Esophagus squamous epithelium (tissue), 5 donors: ENCODE results near the gene PHOSPHO1. TPM values are rescaled to one million over a fixed set of nuclear protein-coding genes. Genes with fewer than 3 reads are reported as not detected.
A peak's percentile ranks its signal among the peaks of the same experiment; 100 is the strongest.

ENCODE experiments used
- DNase-seq: peaks from one replicate; lab custom pipeline; 2025; lab: John Stamatoyannopoulos, UW
- H3K27ac ChIP-seq, 4 donors: fragments of 200-600 bp; sonication (generic); one replicate each; pipeline ENCODE4 v1.5.1; 2016 to 2019; ENCODE audit warnings: mild to moderate bottlenecking in 1 of 4
- H3K27me3 ChIP-seq, 4 donors: fragments of 200-600 bp; sonication (generic); 1 replicate in 3 of 4; 2 replicates in 1 of 4; pipeline versions ENCODE4 v1.5.1 to v1.6.0; 2017 to 2021; ENCODE audit warnings: antibody characterized with exemption in 1 of 4
- H3K36me3 ChIP-seq, 3 donors: fragments of 200-600 bp; sonication (generic); one replicate each; pipeline ENCODE4 v1.5.1; 2016 to 2019
- H3K4me1 ChIP-seq, 3 donors: fragments of 200-600 bp; sonication (generic); one replicate each; pipeline ENCODE4 v1.5.1; 2017 to 2019
- H3K4me3 ChIP-seq, 4 donors: fragments of 200-600 bp; sonication (generic); 1 replicate in 3 of 4; 2 replicates in 1 of 4; pipeline ENCODE4 v1.5.1; 2016 to 2019; ENCODE audit warnings: mild to moderate bottlenecking in 2 of 4, moderate library complexity in 1 of 4
- H3K9me3 ChIP-seq, 3 donors: fragments of 200-600 bp; sonication (generic); one replicate each; pipeline ENCODE4 v1.5.1; 2016 to 2019
- CTCF ChIP-seq, 6 experiments: fragments of 450-650 bp in 4 of 6; fragments of 200-600 bp in 2 of 6; sonication (generic) in 2 of 6; IDR thresholded peaks; one replicate each; pipeline ENCODE4 v1.5.1; 2016 to 2019; ENCODE audit warnings: antibody characterized with exemption in 6 of 6, mild to moderate bottlenecking in 4 of 6, moderate library complexity in 4 of 6
- POLR2A ChIP-seq, 4 donors: fragments of 450-650 bp; IDR thresholded peaks; one replicate each; pipeline ENCODE4 v1.6.1; 2017; ENCODE audit warnings: antibody characterized with exemption in 4 of 4, mild to moderate bottlenecking in 4 of 4, moderate library complexity in 3 of 4
- WGBS, 2 donors: methylation state at CpG; one replicate each; pipeline ENCODE4 v1.1.5; 2018; 5-methylcytosine and 5-hydroxymethylcytosine counted together
- intact Hi-C: fragments of 100-400 bp; cut with DNase I; formaldehyde crosslinking; loops from one replicate; pipeline ENCODE4 v1.15.0; 2022
- total RNA-seq, 4 donors: library from RNA; depleted of rRNA; stranded (reverse); fragments of >200 nt; gene quantifications; one replicate each; pipeline ENCODE4 v1.1.0, GENCODE V29; 2016
- donor health status: DM: yes; HTN: yes; CAD: no.

The PHOSPHO1 gene
- total RNA-seq, 4 donors from 2014 or later, result 0.38 to 2.4 TPM; not detected in 2

GRCh38 chr17:49224198-49224996 is 6.2 kb downstream of the PHOSPHO1 start:
- peaks cover 0 to 8% (median 0%) of the 10 kb centered on the region in 3 donors for H3K36me3 ChIP-seq
- peak overlapping the region in 3 of 4 donors; percentile 3 to 51 (median 30) for H3K4me3 ChIP-seq
- H3K27me3 ChIP-seq, result peaks cover 7 to 100% (median 11%) of the 10 kb centered on the region in 4 donors
- WGBS, 2 donors, result 0 to 8% methylated on average over 8 to 20 of the region's 95 CpGs
- H3K4me1 ChIP-seq, result peaks cover 4 to 37% (median 13%) of the 10 kb centered on the region in 3 donors
- intact Hi-C loops, result loop anchor here (5.0 kb wide), 1 partner anchor 42 kb away; no protein-coding TSS in a partner anchor
- H3K9me3 ChIP-seq, result no peaks in the 10 kb centered on the region
- no peak overlapping the region for H3K27ac ChIP-seq
- no peak for DNase-seq
- TF ChIP-seq POLR2A (IDR thresholded peaks at IDR 0.05), result no peak
- no peak for TF ChIP-seq CTCF (IDR thresholded peaks at IDR 0.05)

- intact Hi-C loops, result loop anchor here (5.0 kb wide), 1 partner anchor 41 kb away; no protein-coding TSS in a partner anchor
- TF ChIP-seq CTCF (IDR thresholded peaks at IDR 0.05), result peak; percentile 62 to 85 (median 75)
- TF ChIP-seq POLR2A (IDR thresholded peaks at IDR 0.05), result no peak
- H3K9me3 ChIP-seq, result no peaks in the 10 kb centered on the region
- H3K27ac ChIP-seq, result no peak overlapping the region
- H3K4me3 ChIP-seq, result peak overlapping the region in 3 of 4 donors; percentile 3 to 51 (median 30)
- peaks cover 7 to 99% (median 11%) of the 10 kb centered on the region in 4 donors for H3K27me3 ChIP-seq
- DNase-seq, result no peak
- peaks cover 0 to 8% (median 0%) of the 10 kb centered on the region in 3 donors for H3K36me3 ChIP-seq
- 6 to 15% methylated on average over 16 to 18 of the region's 31 CpGs for WGBS, 2 donors
- H3K4me1 ChIP-seq, result peaks cover 4 to 42% (median 13%) of the 10 kb centered on the region in 3 donors
These were observed 6.9 kb downstream of the PHOSPHO1 start for GRCh38 chr17:49223517-49224197.

- H3K4me1 ChIP-seq, result peaks cover 6 to 46% (median 13%) of the 10 kb centered on the region in 3 donors
- H3K9me3 ChIP-seq, result no peaks in the 10 kb centered on the region
- peaks cover 7 to 97% (median 11%) of the 10 kb centered on the region in 4 donors for H3K27me3 ChIP-seq
- DNase-seq, result no peak
- TF ChIP-seq CTCF (IDR thresholded peaks at IDR 0.05), result no peak
- no peak for TF ChIP-seq POLR2A (IDR thresholded peaks at IDR 0.05)
- peak overlapping the region in 1 of 4 donors; percentile 51 for H3K4me3 ChIP-seq
- H3K27ac ChIP-seq, result no peak overlapping the region
- WGBS, 2 donors, result 0 to 17% methylated on average over 1 to 8 of the region's 9 CpGs
- intact Hi-C loops, result loop anchor here (5.0 kb wide), 1 partner anchor 41 kb away; no protein-coding TSS in a partner anchor
- peaks cover 0 to 8% (median 0%) of the 10 kb centered on the region in 3 donors for H3K36me3 ChIP-seq
These were observed 7.4 kb downstream of the PHOSPHO1 start for GRCh38 chr17:49223168-49223516.

- peaks cover 0 to 8% (median 0%) of the 10 kb centered on the region in 3 donors for H3K36me3 ChIP-seq
- H3K4me1 ChIP-seq, result peaks cover 19 to 68% (median 26%) of the 10 kb centered on the region in 3 donors
- H3K9me3 ChIP-seq, result no peaks in the 10 kb centered on the region
- intact Hi-C loops, result loop anchor here (5.0 kb wide), 1 partner anchor 38 kb away; no protein-coding TSS in a partner anchor
- 0 to 79% methylated on average over 1 to 12 of the region's 15 CpGs for WGBS, 2 donors
- peaks cover 7 to 71% (median 9%) of the 10 kb centered on the region in 4 donors for H3K27me3 ChIP-seq
- no peak overlapping the region for H3K4me3 ChIP-seq
- TF ChIP-seq POLR2A (IDR thresholded peaks at IDR 0.05) (no peak), CTCF (IDR thresholded peaks at IDR 0.05) (no peak)
- DNase-seq, result no peak
- peak overlapping the region in 2 of 4 donors; percentile 19 to 63 for H3K27ac ChIP-seq
These were observed 10.6 kb downstream of the PHOSPHO1 start for GRCh38 chr17:49219987-49220386.
